ENCODE data around the gene MICB. TPM values are rescaled to one million over a fixed set of nuclear protein-coding genes. Genes with fewer than 3 reads are reported as not detected.
A peak's percentile ranks its signal among the peaks of the same experiment; 100 is the strongest.
"Not testable (repeated sequence)": the region's sequence is repeated elsewhere in the genome, so short reads cannot be mapped to it uniquely, and the experiment has no call there.

MICB gene
- polyA plus RNA-seq, 10 donors, result 0.47 to 1.1 (median 0.99) TPM

- DNase-seq, result no peak
Measured at GRCh38 chr6:31473780-31474761, 23.9 kb upstream of the MICB start.

- no peak for DNase-seq
Measured at GRCh38 chr6:31474871-31475286, 23.1 kb upstream of the MICB start.

DNA sequence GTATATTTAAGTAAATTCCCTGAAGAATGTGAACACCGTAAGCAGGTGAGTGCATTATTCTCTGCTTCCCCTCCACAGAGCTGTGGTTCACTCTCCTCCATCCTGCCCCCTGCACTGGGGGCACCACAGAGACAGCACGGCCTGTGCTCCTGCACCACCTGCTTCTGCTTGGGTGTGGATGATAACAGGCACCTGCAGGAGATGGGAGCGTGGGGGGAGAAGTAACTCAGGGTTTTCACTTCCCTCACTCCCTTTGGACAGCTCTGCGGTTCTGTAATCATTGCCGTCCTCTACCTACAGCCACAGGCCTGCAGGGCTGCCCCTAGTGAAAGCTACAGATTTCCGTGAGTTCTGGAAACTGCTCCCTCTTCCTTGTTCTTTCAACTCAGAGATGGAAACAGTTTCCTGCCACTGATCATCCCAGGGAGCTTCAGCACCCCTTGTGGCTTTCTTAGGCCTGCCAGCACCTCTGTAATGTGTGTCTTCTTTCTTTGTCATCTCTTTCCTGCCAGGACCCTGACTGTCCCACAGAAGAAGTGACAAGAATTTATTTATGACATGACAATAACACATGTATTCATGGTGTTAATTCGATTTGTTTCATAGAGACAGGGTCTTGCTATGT is 21.3 kb upstream of the MICB start:
- DNase-seq, result no peak

- DNase-seq, result no peak
Measured at GRCh38 chr6:31477521-31477920, 20.4 kb upstream of the MICB start.

- DNase-seq, result no peak
Measured at GRCh38 chr6:31478186-31478950, 19.6 kb upstream of the MICB start.

DNA sequence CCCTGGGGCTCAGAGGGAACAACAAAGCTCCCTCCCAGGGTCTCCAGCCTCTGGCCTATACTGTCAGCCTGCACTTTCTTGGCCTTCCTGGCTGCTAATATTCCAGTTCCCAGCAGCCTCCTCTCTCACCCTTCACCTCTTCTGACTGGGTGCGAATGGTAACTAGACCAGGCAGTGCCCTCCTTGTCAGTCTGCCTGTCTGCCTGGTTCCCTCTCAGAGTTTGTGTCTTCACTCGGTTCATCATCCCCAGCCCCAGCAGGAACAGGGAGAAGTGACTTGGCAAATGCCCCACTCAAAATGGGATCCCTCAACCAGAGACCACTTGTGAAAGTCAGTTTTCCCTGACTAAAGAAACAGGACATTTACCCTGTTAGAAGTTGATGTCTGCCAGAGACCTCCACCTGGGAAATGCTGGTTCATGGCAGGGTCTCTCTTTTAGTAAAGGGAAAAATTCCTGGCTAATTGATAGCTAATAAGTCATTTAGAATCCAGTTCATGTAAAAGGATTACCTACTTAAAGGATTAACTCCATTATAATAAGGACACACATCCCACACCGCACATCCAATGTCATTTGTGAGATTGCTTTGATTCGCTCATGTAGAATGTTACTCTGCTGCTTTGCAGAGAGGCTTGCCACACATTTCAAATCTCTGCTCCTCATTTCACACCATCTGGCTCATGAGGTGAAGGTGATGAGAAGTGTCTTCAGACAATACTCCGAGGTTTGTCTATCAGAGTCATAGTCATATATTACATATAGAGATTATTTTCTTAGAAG is 18.6 kb upstream of the MICB start:
- DNase-seq, result no peak

- no peak for DNase-seq
Measured at GRCh38 chr6:31479933-31480535, 17.9 kb upstream of the MICB start.

GRCh38 chr6:31480574-31480973 is 17.4 kb upstream of the MICB start:
- DNase-seq, result no peak

- no peak for DNase-seq
Measured at GRCh38 chr6:31483392-31483791, 14.6 kb upstream of the MICB start.

DNA sequence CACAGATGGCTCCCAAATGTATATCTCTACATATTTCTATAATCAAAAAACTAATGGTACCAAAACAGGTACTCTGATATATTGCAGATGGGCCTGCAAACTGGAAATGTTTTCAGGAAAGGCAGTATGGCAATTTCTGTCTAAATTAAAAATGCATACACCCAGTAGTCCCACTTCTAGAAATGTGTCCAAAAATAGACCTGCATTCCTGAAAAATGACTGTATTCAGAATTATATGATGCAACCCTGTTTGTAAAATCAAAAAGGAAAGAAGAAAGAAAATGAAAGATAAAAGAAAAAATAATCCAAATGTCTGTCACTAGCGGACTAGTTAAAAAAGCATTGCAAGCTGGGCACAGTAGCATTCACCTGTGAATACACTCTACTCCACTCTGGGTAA is 12.9 kb upstream of the MICB start:
- no peak for DNase-seq

DNA sequence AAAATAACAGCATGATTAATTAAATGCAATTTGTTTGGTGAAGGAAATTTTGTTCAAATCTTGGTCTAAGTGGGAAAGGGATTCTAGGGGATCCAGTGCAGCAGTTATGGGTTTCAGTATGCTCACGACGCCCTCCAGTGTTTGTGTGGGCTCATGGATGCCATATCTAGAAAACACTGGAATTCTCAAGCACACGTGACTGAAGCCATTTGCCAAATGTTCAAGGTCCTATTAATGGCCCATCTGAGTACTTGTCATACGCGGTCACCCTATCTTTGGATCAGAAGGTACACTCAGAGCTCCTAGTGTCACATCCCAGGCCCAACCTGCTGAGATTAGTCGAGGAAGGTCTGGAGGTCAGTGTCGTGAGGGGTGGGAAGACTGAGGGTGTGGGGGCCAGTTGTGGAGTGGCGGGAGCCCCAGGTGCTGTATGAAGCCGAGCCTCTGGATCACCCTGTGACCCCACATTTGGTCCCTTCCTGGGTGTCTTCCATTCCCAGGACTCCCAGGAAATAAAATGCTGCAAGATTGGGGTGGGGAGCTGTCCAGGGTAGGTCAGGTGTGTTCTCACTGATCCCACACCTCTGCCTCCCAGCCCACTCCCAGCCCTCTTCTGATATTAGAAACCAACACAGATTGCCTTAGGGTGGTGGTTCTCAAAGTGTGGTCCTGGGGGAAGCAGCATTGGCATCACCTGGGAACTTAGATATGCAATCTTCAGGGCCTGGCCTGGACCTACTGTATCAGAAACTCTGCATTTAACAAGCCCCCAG is 11.7 kb upstream of the MICB start:
- DNase-seq, result not testable (repeated sequence)

- DNase-seq, result not testable (repeated sequence)
Measured at GRCh38 chr6:31487674-31488073, 10.3 kb upstream of the MICB start.

DNA sequence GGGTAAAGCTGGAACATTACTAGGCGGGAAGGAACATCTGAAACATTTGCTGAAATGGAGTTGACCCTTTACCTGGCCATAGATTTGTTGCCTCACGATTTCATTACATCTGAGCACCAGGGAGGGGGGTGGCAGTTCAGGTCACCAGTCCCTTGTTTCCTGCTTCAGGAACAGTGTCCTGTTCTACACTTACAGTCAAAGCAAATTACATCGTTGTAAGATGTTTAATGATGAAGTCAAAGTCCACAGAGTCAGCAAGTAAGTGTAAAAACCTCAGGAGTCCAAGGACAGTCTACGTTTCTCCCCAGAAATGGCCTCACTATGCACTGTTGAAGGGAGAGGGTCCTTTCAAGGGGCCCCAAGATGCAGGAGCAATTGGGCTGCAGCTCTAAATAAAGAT is 8.9 kb upstream of the MICB start:
- no peak for DNase-seq

DNA sequence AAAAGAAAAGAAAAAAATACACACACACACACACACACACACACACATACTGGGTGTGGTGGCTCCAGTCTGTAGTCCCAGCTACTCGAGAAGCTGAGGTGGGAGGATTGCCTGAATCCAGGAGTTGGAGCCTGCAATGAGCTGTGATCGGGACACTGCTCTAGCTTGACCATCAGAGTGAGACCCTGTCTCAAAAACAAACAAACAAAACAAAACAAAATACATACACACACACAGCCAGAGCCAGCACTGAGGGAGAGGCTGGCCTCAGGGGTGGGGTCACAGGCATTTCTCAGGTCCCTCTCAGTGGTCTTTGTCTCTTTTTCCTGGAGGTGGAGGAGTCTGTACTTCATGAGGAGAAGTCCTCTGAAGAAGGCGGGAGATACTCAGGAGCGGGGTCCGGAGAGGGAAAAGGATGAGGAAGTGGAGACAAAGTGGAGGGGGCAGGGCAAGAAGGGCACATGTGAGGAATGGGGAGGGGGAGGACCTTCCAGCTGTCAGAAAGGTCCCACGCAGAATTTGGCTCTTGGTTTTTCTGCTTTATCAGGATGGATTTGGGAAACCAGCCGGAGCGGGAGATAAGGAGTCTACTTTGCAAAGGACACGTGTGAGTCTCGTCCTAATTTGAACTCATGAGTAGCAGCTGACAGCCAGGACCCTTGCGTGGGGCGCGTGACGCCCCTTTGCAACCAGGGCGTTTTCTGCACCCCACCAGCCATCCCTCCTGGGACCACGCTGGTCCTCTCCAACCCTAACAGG is 7.7 kb upstream of the MICB start:
- DNase-seq, result no peak

- not testable (repeated sequence) for DNase-seq
Measured at GRCh38 chr6:31493550-31493874, 4.4 kb upstream of the MICB start.

- peak; percentile 33 to 78 (median 64) for DNase-seq
Measured at GRCh38 chr6:31493875-31494694, 3.9 kb upstream of the MICB start.

- DNase-seq, result peak in 1 of 3 donors; percentile 7
Measured at GRCh38 chr6:31495580-31495979, 2.4 kb upstream of the MICB start.

DNA sequence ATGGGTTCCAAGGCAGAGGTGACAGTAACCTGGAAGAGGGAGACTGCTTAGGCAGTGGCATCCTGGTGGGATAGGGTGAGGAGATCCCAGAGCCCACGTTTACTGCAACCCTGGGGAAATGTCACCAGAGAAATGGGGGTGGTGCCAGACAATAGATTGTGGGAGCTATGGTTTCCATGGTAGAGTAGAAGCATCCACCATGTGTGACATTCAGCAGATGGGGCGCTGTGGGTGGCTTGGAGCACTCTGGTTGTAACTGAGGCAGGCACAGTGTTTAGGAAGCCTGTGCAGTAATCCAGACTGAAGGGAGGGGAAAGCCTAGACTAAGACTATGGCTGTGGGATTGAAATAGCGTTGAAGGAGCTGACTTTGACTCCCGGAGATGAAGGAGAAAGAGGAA is 1.1 kb upstream of the MICB start:
- DNase-seq, result not testable (repeated sequence)

GRCh38 chr6:31498748-31499147 is 803 bp downstream of the MICB start:
- DNase-seq, result no peak
